Measurements from ENCODE around the gene EDC4.

DNA sequence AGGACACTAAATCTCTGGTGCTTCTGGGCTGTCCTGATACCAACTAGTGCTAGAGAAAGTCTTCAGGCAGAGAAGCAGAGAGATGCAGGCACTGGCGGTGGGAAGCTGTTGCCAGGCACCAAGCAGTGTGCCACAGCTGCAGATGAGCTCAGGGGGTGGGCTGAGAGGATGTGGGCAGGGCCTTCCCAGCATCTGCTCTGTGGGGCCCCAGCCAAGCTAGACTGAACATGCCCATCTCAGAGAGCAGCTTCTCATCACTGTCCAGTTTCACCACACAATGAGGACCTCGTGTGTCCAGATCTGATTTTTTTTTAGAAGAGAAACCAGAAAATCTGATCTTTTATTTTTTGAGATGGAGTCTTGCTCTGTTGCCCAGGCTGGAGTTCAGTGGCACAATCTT, 37.3 kb downstream of the EDC4 start:
- TF ChIP-seq, protein P1, sequence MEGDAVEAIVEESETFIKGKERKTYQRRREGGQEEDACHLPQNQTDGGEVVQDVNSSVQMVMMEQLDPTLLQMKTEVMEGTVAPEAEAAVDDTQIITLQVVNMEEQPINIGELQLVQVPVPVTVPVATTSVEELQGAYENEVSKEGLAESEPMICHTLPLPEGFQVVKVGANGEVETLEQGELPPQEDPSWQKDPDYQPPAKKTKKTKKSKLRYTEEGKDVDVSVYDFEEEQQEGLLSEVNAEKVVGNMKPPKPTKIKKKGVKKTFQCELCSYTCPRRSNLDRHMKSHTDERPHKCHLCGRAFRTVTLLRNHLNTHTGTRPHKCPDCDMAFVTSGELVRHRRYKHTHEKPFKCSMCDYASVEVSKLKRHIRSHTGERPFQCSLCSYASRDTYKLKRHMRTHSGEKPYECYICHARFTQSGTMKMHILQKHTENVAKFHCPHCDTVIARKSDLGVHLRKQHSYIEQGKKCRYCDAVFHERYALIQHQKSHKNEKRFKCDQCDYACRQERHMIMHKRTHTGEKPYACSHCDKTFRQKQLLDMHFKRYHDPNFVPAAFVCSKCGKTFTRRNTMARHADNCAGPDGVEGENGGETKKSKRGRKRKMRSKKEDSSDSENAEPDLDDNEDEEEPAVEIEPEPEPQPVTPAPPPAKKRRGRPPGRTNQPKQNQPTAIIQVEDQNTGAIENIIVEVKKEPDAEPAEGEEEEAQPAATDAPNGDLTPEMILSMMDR (conservative IDR thresholded peaks at IDR 0.05) = no peak
- TF ChIP-seq ZFX (IDR thresholded peaks at IDR 0.05) = no peak

Measured in C4-2B (cell line).